GM23338 (cell line): ENCODE results near the gene TEX54. TPM values are rescaled to one million over a fixed set of nuclear protein-coding genes. Genes with fewer than 3 reads are reported as not detected.

Experiments
- CREB1 ChIP-seq: fragments of 250-450 bp; sonication (Bioruptor Pico); IDR thresholded peaks from 2 replicates; pipeline ENCODE4 v1.5.0; 2020; ENCODE audit warnings: low read depth, mild to moderate bottlenecking, moderate library complexity
- EZH2phosphoT487 ChIP-seq: fragments of 200-600 bp; sonication (generic); IDR thresholded peaks from one replicate; pipeline ENCODE4 v1.8.1; 2018; ENCODE audit warnings: antibody characterized with exemption; ENCODE audit not compliant: unreplicated experiment
- JUNB ChIP-seq: IDR thresholded peaks from one replicate; pipeline ENCODE4 v1.6.1; 2016; ENCODE audit warnings: antibody characterized with exemption; ENCODE audit not compliant: unreplicated experiment
- POLR2AphosphoS5 ChIP-seq: IDR thresholded peaks from 2 replicates; pipeline ENCODE4 v1.6.1; 2016; ENCODE audit warnings: antibody characterized with exemption, low read depth
- ZNF114 ChIP-seq: fragments of 250-450 bp; sonication (Bioruptor Pico); IDR thresholded peaks from 2 replicates; pipeline ENCODE4 v1.5.0; 2020; ENCODE audit warnings: mild to moderate bottlenecking, moderate library complexity
- ZNF331 ChIP-seq: fragments of 250-450 bp; sonication (Bioruptor Pico); IDR thresholded peaks from 2 replicates; pipeline ENCODE4 v1.5.0; 2020; ENCODE audit warnings: low read depth, mild to moderate bottlenecking, moderate library complexity
- polyA plus RNA-seq: library from polyadenylated mRNA; unstranded; fragments of >200 nt; fragmentation: Nextera tagmentation; extraction: Ambion mirVana; gene quantifications from 2 replicates; pipeline ENCODE4 v1.2.1, GENCODE V29; 2016
- total RNA-seq: library from RNA; depleted of rRNA; stranded (reverse); fragments of >200 nt; shearing (Covaris generic); gene quantifications from 2 replicates; pipeline ENCODE4 v1.2.3, GENCODE V29; 2014
- TF ChIP-seq, protein P1 (sequence below): fragments of 250-450 bp; sonication (Bioruptor Pico); IDR thresholded peaks from 2 replicates; pipeline ENCODE4 v1.5.0; 2020; ENCODE audit warnings: mild to moderate bottlenecking, moderate library complexity
- TF ChIP-seq, protein P2 (sequence below), 2 experiments: fragments of 200-600 bp in 1 of 2; sonication (generic) in 1 of 2; conservative IDR thresholded peaks; 2 replicates each; pipeline versions ENCODE4 v1.5.1 to v1.6.1; 2016 to 2017; ENCODE audit warnings: antibody characterized with exemption in 2 of 2, low read depth in 2 of 2, mild to moderate bottlenecking in 2 of 2, moderate library complexity in 1 of 2
- TF ChIP-seq, protein P3 (sequence below): IDR thresholded peaks from 2 replicates; pipeline ENCODE4 v1.6.1; 2016; ENCODE audit warnings: antibody characterized with exemption

Gene TEX54
- total and polyA plus RNA-seq, 2 experiments from 2014 or later: 1.9 TPM; not detected in 1

DNA sequence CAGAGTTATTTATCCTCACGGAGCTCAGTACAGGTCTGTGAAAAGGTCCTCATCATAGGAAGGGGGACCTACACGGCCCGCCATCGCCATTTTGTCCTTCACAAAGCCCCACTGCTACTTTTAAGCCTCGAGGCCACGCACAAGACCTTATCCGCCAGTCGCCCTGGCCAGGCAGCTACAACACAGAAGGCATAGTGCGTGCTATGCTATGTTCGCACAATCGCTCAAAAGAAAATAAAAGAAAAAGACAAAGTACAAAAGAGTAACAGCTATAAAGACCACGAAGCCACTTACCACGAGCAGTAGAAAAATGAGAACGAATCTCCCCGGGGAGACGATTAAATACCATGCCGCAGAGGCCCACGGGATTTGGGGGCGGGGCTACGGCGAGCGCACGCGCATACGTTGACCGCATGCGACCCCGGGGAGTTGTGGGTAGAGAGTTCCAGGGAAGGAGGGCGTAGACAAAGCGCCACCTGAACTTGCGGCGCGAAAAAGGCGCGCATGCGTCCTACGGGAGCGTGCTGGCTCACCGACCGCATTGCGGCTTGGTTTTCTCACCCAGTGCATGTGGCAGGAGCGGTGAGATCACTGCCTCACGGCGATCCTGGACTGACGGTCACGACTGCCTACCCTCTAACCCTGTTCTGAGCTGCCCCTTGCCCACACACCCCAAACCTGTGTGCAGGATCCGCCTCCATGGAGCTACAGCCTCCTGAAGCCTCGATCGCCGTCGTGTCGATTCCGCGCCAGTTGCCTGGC lies 23.1 kb upstream of the TEX54 start (continued):
- TF ChIP-seq, protein P1, sequence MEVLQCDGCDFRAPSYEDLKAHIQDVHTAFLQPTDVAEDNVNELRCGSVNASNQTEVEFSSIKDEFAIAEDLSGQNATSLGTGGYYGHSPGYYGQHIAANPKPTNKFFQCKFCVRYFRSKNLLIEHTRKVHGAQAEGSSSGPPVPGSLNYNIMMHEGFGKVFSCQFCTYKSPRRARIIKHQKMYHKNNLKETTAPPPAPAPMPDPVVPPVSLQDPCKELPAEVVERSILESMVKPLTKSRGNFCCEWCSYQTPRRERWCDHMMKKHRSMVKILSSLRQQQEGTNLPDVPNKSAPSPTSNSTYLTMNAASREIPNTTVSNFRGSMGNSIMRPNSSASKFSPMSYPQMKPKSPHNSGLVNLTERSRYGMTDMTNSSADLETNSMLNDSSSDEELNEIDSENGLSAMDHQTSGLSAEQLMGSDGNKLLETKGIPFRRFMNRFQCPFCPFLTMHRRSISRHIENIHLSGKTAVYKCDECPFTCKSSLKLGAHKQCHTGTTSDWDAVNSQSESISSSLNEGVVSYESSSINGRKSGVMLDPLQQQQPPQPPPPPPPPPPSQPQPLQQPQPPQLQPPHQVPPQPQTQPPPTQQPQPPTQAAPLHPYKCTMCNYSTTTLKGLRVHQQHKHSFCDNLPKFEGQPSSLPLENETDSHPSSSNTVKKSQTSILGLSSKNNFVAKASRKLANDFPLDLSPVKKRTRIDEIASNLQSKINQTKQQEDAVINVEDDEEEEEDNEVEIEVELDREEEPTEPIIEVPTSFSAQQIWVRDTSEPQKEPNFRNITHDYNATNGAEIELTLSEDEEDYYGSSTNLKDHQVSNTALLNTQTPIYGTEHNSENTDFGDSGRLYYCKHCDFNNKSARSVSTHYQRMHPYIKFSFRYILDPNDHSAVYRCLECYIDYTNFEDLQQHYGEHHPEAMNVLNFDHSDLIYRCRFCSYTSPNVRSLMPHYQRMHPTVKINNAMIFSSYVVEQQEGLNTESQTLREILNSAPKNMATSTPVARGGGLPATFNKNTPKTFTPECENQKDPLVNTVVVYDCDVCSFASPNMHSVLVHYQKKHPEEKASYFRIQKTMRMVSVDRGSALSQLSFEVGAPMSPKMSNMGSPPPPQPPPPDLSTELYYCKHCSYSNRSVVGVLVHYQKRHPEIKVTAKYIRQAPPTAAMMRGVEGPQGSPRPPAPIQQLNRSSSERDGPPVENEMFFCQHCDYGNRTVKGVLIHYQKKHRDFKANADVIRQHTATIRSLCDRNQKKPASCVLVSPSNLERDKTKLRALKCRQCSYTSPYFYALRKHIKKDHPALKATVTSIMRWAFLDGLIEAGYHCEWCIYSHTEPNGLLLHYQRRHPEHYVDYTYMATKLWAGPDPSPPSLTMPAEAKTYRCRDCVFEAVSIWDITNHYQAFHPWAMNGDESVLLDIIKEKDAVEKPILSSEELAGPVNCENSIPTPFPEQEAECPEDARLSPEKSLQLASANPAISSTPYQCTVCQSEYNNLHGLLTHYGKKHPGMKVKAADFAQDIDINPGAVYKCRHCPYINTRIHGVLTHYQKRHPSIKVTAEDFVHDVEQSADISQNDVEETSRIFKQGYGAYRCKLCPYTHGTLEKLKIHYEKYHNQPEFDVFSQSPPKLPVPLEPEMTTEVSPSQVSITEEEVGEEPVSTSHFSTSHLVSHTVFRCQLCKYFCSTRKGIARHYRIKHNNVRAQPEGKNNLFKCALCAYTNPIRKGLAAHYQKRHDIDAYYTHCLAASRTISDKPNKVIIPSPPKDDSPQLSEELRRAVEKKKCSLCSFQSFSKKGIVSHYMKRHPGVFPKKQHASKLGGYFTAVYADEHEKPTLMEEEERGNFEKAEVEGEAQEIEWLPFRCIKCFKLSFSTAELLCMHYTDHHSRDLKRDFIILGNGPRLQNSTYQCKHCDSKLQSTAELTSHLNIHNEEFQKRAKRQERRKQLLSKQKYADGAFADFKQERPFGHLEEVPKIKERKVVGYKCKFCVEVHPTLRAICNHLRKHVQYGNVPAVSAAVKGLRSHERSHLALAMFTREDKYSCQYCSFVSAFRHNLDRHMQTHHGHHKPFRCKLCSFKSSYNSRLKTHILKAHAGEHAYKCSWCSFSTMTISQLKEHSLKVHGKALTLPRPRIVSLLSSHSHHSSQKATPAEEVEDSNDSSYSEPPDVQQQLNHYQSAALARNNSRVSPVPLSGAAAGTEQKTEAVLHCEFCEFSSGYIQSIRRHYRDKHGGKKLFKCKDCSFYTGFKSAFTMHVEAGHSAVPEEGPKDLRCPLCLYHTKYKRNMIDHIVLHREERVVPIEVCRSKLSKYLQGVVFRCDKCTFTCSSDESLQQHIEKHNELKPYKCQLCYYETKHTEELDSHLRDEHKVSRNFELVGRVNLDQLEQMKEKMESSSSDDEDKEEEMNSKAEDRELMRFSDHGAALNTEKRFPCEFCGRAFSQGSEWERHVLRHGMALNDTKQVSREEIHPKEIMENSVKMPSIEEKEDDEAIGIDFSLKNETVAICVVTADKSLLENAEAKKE (CRISPR knock-in tag): no peak
- TF ChIP-seq ZNF331 (CRISPR knock-in tag) (no peak; the same call in 1 of the 2 replicates), ZNF114 (no peak), JUNB (no peak), EZH2phosphoT487 (no peak), CREB1 (CRISPR knock-in tag) (peak; percentile 79), POLR2AphosphoS5 (peak; percentile 100)
- TF ChIP-seq, protein P2, sequence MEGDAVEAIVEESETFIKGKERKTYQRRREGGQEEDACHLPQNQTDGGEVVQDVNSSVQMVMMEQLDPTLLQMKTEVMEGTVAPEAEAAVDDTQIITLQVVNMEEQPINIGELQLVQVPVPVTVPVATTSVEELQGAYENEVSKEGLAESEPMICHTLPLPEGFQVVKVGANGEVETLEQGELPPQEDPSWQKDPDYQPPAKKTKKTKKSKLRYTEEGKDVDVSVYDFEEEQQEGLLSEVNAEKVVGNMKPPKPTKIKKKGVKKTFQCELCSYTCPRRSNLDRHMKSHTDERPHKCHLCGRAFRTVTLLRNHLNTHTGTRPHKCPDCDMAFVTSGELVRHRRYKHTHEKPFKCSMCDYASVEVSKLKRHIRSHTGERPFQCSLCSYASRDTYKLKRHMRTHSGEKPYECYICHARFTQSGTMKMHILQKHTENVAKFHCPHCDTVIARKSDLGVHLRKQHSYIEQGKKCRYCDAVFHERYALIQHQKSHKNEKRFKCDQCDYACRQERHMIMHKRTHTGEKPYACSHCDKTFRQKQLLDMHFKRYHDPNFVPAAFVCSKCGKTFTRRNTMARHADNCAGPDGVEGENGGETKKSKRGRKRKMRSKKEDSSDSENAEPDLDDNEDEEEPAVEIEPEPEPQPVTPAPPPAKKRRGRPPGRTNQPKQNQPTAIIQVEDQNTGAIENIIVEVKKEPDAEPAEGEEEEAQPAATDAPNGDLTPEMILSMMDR (conservative IDR thresholded peaks at IDR 0.05; ENCODE audit: low read depth in 2 of 2): no peak
- TF ChIP-seq, protein P3, sequence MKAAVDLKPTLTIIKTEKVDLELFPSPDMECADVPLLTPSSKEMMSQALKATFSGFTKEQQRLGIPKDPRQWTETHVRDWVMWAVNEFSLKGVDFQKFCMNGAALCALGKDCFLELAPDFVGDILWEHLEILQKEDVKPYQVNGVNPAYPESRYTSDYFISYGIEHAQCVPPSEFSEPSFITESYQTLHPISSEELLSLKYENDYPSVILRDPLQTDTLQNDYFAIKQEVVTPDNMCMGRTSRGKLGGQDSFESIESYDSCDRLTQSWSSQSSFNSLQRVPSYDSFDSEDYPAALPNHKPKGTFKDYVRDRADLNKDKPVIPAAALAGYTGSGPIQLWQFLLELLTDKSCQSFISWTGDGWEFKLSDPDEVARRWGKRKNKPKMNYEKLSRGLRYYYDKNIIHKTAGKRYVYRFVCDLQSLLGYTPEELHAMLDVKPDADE: peak; percentile 32
